MCF 10A (cell line): ENCODE data around the gene AHCYL2. TPM values are rescaled to one million over a fixed set of nuclear protein-coding genes. Genes with fewer than 3 reads are reported as not detected.

Experiments used
- BruUV-seq: library from RNA; stranded (reverse); fragments of 400-500 nt; replicated peaks from 2 replicates; lab custom pipeline; 2021; lab: Mats Ljungman, UMichigan
- CTCF ChIA-PET: fragments of 300-600 bp; sonication (Branson Sonifier 250); formaldehyde crosslinking; extraction: SDS; loops from one replicate; lab custom pipeline; 2021; ENCODE audit warnings: antibody characterized with exemption, inconsistent platforms; lab: Yijun Ruan, JAX
- POLR2A ChIA-PET: fragments of 300-600, 350-650 bp; sonication (Branson Sonifier 250); formaldehyde crosslinking; extraction: SDS; loops from one replicate; lab custom pipeline; 2020; ENCODE audit warnings: antibody characterized with exemption, inconsistent platforms; lab: Yijun Ruan, JAX
- DNase-seq: peaks from one replicate; pipeline ENCODE4 v3.0.0-alpha.2; 2018; ENCODE audit not compliant: unreplicated experiment
- H3K27ac Mint-ChIP-seq: one replicate; pipeline ENCODE4 v1.8.0; 2022; ENCODE audit warnings: mild to moderate bottlenecking, low read depth, mixed read lengths; ENCODE audit not compliant: unreplicated experiment
- H3K27me3 Mint-ChIP-seq: one replicate; pipeline ENCODE4 v1.8.0; 2022; ENCODE audit warnings: mixed read lengths; ENCODE audit not compliant: insufficient read depth, unreplicated experiment
- H3K36me3 Mint-ChIP-seq: one replicate; pipeline ENCODE4 v1.8.0; 2022; ENCODE audit warnings: mild to moderate bottlenecking, moderate library complexity, mixed read lengths; ENCODE audit not compliant: insufficient read depth, unreplicated experiment
- H3K4me1 Mint-ChIP-seq: one replicate; pipeline ENCODE4 v1.8.0; 2022; ENCODE audit warnings: mixed read lengths; ENCODE audit not compliant: insufficient read depth, unreplicated experiment
- H3K4me3 Mint-ChIP-seq: one replicate; pipeline ENCODE4 v1.8.0; 2022; ENCODE audit warnings: mild to moderate bottlenecking, moderate library complexity, mixed read lengths; ENCODE audit not compliant: unreplicated experiment
- H3K9me3 Mint-ChIP-seq: one replicate; pipeline ENCODE4 v1.8.0; 2022; ENCODE audit warnings: mixed read lengths; ENCODE audit not compliant: unreplicated experiment
- CTCF ChIP-seq: fragments of 200-600 bp; IDR thresholded peaks from one replicate; pipeline ENCODE4 v1.8.0; 2022; ENCODE audit warnings: antibody characterized with exemption, mild to moderate bottlenecking; ENCODE audit not compliant: unreplicated experiment
- intact Hi-C: fragments of 100-400 bp; cut with micrococcal nuclease; formaldehyde crosslinking; loops from 2 replicates; pipeline ENCODE4 v1.14.1; 2022
- total RNA-seq: library from RNA; stranded (reverse); gene quantifications from 2 replicates; pipeline ENCODE4 v1.2.3, GENCODE V29; 2022

The AHCYL2 gene
- total RNA-seq, 1 experiment from 2014 or later = 12.8 TPM

GRCh38 chr7:129457101-129457500, 232.3 kb downstream of the AHCYL2 start:
- no peak overlapping the region for H3K27ac Mint-ChIP-seq
- no peaks in the 10 kb centered on the region for H3K27me3 Mint-ChIP-seq
- CTCF ChIA-PET = no interaction called here
- no peak for DNase-seq
- POLR2A ChIA-PET = no interaction called here
- no TSS peak for BruUV-seq
- H3K9me3 Mint-ChIP-seq = no peaks in the 10 kb centered on the region
- intact Hi-C loops = no loop called here
- peaks cover 12% of the 10 kb centered on the region for H3K36me3 Mint-ChIP-seq
- no peak for TF ChIP-seq CTCF
- peaks cover 11% of the 10 kb centered on the region for H3K4me1 Mint-ChIP-seq
- H3K4me3 Mint-ChIP-seq = no peak overlapping the region

- no peak for TF ChIP-seq CTCF
- CTCF ChIA-PET = interaction anchor here (0.7 to 1.3 kb wide), 2 partner anchors 70 to 367 kb away, joined by 3 to 5 read pairs; no protein-coding TSS in a partner anchor
- H3K4me3 Mint-ChIP-seq = no peak overlapping the region
- BruUV-seq = no TSS peak
- H3K4me1 Mint-ChIP-seq = peaks cover 11% of the 10 kb centered on the region
- POLR2A ChIA-PET = no interaction called here
- no peaks in the 10 kb centered on the region for H3K9me3 Mint-ChIP-seq
- H3K27ac Mint-ChIP-seq = no peak overlapping the region
- no peak for DNase-seq
- H3K27me3 Mint-ChIP-seq = no peaks in the 10 kb centered on the region
- intact Hi-C loops = no loop called here
- peaks cover 12% of the 10 kb centered on the region for H3K36me3 Mint-ChIP-seq
These were observed 233.3 kb downstream of the AHCYL2 start for GRCh38 chr7:129458171-129458570.

- DNase-seq = no peak
- BruUV-seq = no TSS peak
- ChIA-PET POLR2A (no interaction called here), CTCF (interaction anchor here (0.6 to 3.0 kb wide), 5 partner anchors 10 to 183 kb away, joined by 3 to 9 read pairs (median 4); no protein-coding TSS in a partner anchor)
- H3K4me1 Mint-ChIP-seq = no peaks in the 10 kb centered on the region
- no peak for TF ChIP-seq CTCF
- no peak overlapping the region for H3K27ac Mint-ChIP-seq
- no peaks in the 10 kb centered on the region for H3K9me3 Mint-ChIP-seq
- intact Hi-C loops = no loop called here
- H3K27me3 Mint-ChIP-seq = no peaks in the 10 kb centered on the region
- H3K36me3 Mint-ChIP-seq = peaks cover 18% of the 10 kb centered on the region
- H3K4me3 Mint-ChIP-seq = no peak overlapping the region
These were observed 237.0 kb downstream of the AHCYL2 start for GRCh38 chr7:129461809-129462208.

- TF ChIP-seq CTCF = no peak
- BruUV-seq = no TSS peak
- ChIA-PET POLR2A (no interaction called here), CTCF (interaction anchor here (0.6 to 3.0 kb wide), 6 partner anchors 9 to 182 kb away, joined by 3 to 9 read pairs (median 4); no protein-coding TSS in a partner anchor)
- Mint-ChIP-seq H3K4me3 (no peak overlapping the region), H3K9me3 (no peaks in the 10 kb centered on the region), H3K4me1 (no peaks in the 10 kb centered on the region), H3K27ac (no peak overlapping the region), H3K27me3 (no peaks in the 10 kb centered on the region), H3K36me3 (peaks cover 18% of the 10 kb centered on the region)
- intact Hi-C loops = no loop called here
- no peak for DNase-seq
These were observed 237.6 kb downstream of the AHCYL2 start for GRCh38 chr7:129462420-129462819.
